ENCODE results near the gene IKZF2.

The IKZF2 gene

GRCh38 chr2:213151437-213152064 is at the start of gene IKZF2:
TSS of gene IKZF2 (minus strand) at chr2:213151612. CDS start at chr2:213148629, 2,983 bp downstream.
- DNase-seq (ENCODE audit: low spot score in 2 of 2): peak; percentile 64 to 66
- peak; percentile 82 for ATAC-seq (ENCODE audit: low read depth)
- H3K4me1 Mint-ChIP-seq: peaks cover 18% of the 10 kb centered on the region

GRCh38 chr2:213199871-213200270 is 48.5 kb upstream of the IKZF2 start:
- H3K27me3 Mint-ChIP-seq: peaks cover 3% of the 10 kb centered on the region

More at GRCh38 chr2:213151437-213152064, at the start of gene IKZF2:
- H3K27ac Mint-ChIP-seq: peak within 1 kb of the TSS; percentile 79
- H3K27me3 Mint-ChIP-seq: peaks cover 2% of the 10 kb centered on the region
- H3K36me3 Mint-ChIP-seq: no peaks in the 10 kb centered on the region
- H3K4me3 Mint-ChIP-seq: peak within 1 kb of the TSS; percentile 92
- H3K9me3 Mint-ChIP-seq: no peaks in the 10 kb centered on the region

GRCh38 chr2:213189001-213189899 is 37.8 kb upstream of the IKZF2 start:
- H3K27me3 Mint-ChIP-seq: no peaks in the 10 kb centered on the region

More at GRCh38 chr2:213199871-213200270, 48.5 kb upstream of the IKZF2 start:
- ATAC-seq (ENCODE audit: low read depth): no peak
- DNase-seq (ENCODE audit: low spot score in 2 of 2): no peak
- no peak overlapping the region for H3K27ac Mint-ChIP-seq
- no peaks in the 10 kb centered on the region for H3K9me3 Mint-ChIP-seq
- H3K4me3 Mint-ChIP-seq: no peak overlapping the region
- H3K36me3 Mint-ChIP-seq: no peaks in the 10 kb centered on the region
- H3K4me1 Mint-ChIP-seq: peaks cover 2% of the 10 kb centered on the region

GRCh38 chr2:213188533-213188867 is 37.1 kb upstream of the IKZF2 start:
- Mint-ChIP-seq H3K27me3 (no peaks in the 10 kb centered on the region), H3K9me3 (no peaks in the 10 kb centered on the region), H3K4me3 (no peak overlapping the region), H3K36me3 (no peaks in the 10 kb centered on the region), H3K27ac (no peak overlapping the region), H3K4me1 (peaks cover 4% of the 10 kb centered on the region)
- no peak for ATAC-seq (ENCODE audit: low read depth)
- no peak for DNase-seq (ENCODE audit: low spot score in 2 of 2)

More at GRCh38 chr2:213189001-213189899, 37.8 kb upstream of the IKZF2 start:
- DNase-seq (ENCODE audit: low spot score in 2 of 2): no peak
- no peak for ATAC-seq (ENCODE audit: low read depth)
- H3K4me3 Mint-ChIP-seq: no peak overlapping the region
- no peak overlapping the region for H3K27ac Mint-ChIP-seq
- no peaks in the 10 kb centered on the region for H3K36me3 Mint-ChIP-seq
- peaks cover 4% of the 10 kb centered on the region for H3K4me1 Mint-ChIP-seq
- no peaks in the 10 kb centered on the region for H3K9me3 Mint-ChIP-seq

GRCh38 chr2:213187833-213188532 is 36.6 kb upstream of the IKZF2 start:
- peaks cover 4% of the 10 kb centered on the region for H3K4me1 Mint-ChIP-seq
- DNase-seq (ENCODE audit: low spot score in 2 of 2): no peak

GRCh38 chr2:213187386-213187785 is 36.0 kb upstream of the IKZF2 start:
- DNase-seq (ENCODE audit: low spot score in 2 of 2): no peak
- Mint-ChIP-seq H3K27ac (no peak overlapping the region), H3K27me3 (no peaks in the 10 kb centered on the region), H3K4me1 (peaks cover 4% of the 10 kb centered on the region), H3K9me3 (no peaks in the 10 kb centered on the region), H3K4me3 (no peak overlapping the region), H3K36me3 (no peaks in the 10 kb centered on the region)
- no peak for ATAC-seq (ENCODE audit: low read depth)

More at GRCh38 chr2:213187833-213188532, 36.6 kb upstream of the IKZF2 start:
- Mint-ChIP-seq H3K27me3 (no peaks in the 10 kb centered on the region), H3K36me3 (no peaks in the 10 kb centered on the region), H3K9me3 (no peaks in the 10 kb centered on the region), H3K27ac (no peak overlapping the region), H3K4me3 (no peak overlapping the region)
- ATAC-seq (ENCODE audit: low read depth): no peak

- DNase-seq (ENCODE audit: low spot score in 2 of 2): no peak
- no peak overlapping the region for H3K4me3 Mint-ChIP-seq
- no peaks in the 10 kb centered on the region for H3K9me3 Mint-ChIP-seq
- no peak for ATAC-seq (ENCODE audit: low read depth)
- no peak overlapping the region for H3K27ac Mint-ChIP-seq
- no peaks in the 10 kb centered on the region for H3K36me3 Mint-ChIP-seq
- peaks cover 4% of the 10 kb centered on the region for H3K4me1 Mint-ChIP-seq
- H3K27me3 Mint-ChIP-seq: no peaks in the 10 kb centered on the region
Measured at GRCh38 chr2:213185147-213185822, 33.9 kb upstream of the IKZF2 start.

GRCh38 chr2:213181712-213182111 is 30.3 kb upstream of the IKZF2 start:
- no peak overlapping the region for H3K27ac Mint-ChIP-seq
- ATAC-seq (ENCODE audit: low read depth): no peak
- H3K4me3 Mint-ChIP-seq: no peak overlapping the region
- peaks cover 2% of the 10 kb centered on the region for H3K27me3 Mint-ChIP-seq
- H3K9me3 Mint-ChIP-seq: no peaks in the 10 kb centered on the region
- no peaks in the 10 kb centered on the region for H3K36me3 Mint-ChIP-seq
- peaks cover 4% of the 10 kb centered on the region for H3K4me1 Mint-ChIP-seq
- DNase-seq (ENCODE audit: low spot score in 2 of 2): no peak

GRCh38 chr2:213177679-213178078 is 26.3 kb upstream of the IKZF2 start:
- H3K27ac Mint-ChIP-seq: no peak overlapping the region
- H3K4me1 Mint-ChIP-seq: no peaks in the 10 kb centered on the region
- H3K27me3 Mint-ChIP-seq: peaks cover 2% of the 10 kb centered on the region
- H3K4me3 Mint-ChIP-seq: no peak overlapping the region
- no peaks in the 10 kb centered on the region for H3K9me3 Mint-ChIP-seq
- ATAC-seq (ENCODE audit: low read depth) (no peak), DNase-seq (ENCODE audit: low spot score in 2 of 2) (no peak)
- H3K36me3 Mint-ChIP-seq: no peaks in the 10 kb centered on the region

GRCh38 chr2:213175673-213176247 is 24.3 kb upstream of the IKZF2 start:
- Mint-ChIP-seq H3K4me3 (no peak overlapping the region), H3K36me3 (no peaks in the 10 kb centered on the region), H3K27me3 (peaks cover 2% of the 10 kb centered on the region), H3K4me1 (no peaks in the 10 kb centered on the region), H3K9me3 (no peaks in the 10 kb centered on the region), H3K27ac (no peak overlapping the region)
- DNase-seq (ENCODE audit: low spot score in 2 of 2) (no peak), ATAC-seq (ENCODE audit: low read depth) (no peak)

GRCh38 chr2:213172641-213173040 is 21.2 kb upstream of the IKZF2 start:
- no peak overlapping the region for H3K4me3 Mint-ChIP-seq
- ATAC-seq (ENCODE audit: low read depth) (no peak), DNase-seq (ENCODE audit: low spot score in 2 of 2) (no peak)
- H3K36me3 Mint-ChIP-seq: no peaks in the 10 kb centered on the region
- H3K27ac Mint-ChIP-seq: no peak overlapping the region
- H3K27me3 Mint-ChIP-seq: no peaks in the 10 kb centered on the region
- no peaks in the 10 kb centered on the region for H3K4me1 Mint-ChIP-seq
- H3K9me3 Mint-ChIP-seq: no peaks in the 10 kb centered on the region

- no peak overlapping the region for H3K27ac Mint-ChIP-seq
- no peaks in the 10 kb centered on the region for H3K36me3 Mint-ChIP-seq
- DNase-seq (ENCODE audit: low spot score in 2 of 2) (no peak), ATAC-seq (ENCODE audit: low read depth) (no peak)
- no peaks in the 10 kb centered on the region for H3K4me1 Mint-ChIP-seq
- no peak overlapping the region for H3K4me3 Mint-ChIP-seq
- no peaks in the 10 kb centered on the region for H3K27me3 Mint-ChIP-seq
- H3K9me3 Mint-ChIP-seq: no peaks in the 10 kb centered on the region
Measured at GRCh38 chr2:213171147-213171546, 19.7 kb upstream of the IKZF2 start.

GRCh38 chr2:213167271-213167930 is 16.0 kb upstream of the IKZF2 start:
- H3K36me3 Mint-ChIP-seq: no peaks in the 10 kb centered on the region
- no peaks in the 10 kb centered on the region for H3K9me3 Mint-ChIP-seq
- no peak for ATAC-seq (ENCODE audit: low read depth)
- H3K4me3 Mint-ChIP-seq: no peak overlapping the region
- no peaks in the 10 kb centered on the region for H3K4me1 Mint-ChIP-seq
- no peaks in the 10 kb centered on the region for H3K27me3 Mint-ChIP-seq
- no peak for DNase-seq (ENCODE audit: low spot score in 2 of 2)
- no peak overlapping the region for H3K27ac Mint-ChIP-seq
